Eye (tissue), 1 donor: Measurements from ENCODE around the gene EDC4.
A peak's percentile ranks its signal among the peaks of the same experiment; 100 is the strongest.
"Not testable (repeated sequence)": the region's sequence is repeated elsewhere in the genome, so short reads cannot be mapped to it uniquely, and the experiment has no call there.

Source experiments
- DNase-seq: peaks from one replicate; pipeline ENCODE4 v3.0.0-alpha.2; 2015

EDC4 gene

GRCh38 chr16:67910158-67910557 lies 37.3 kb downstream of the EDC4 start:
- DNase-seq = peak; percentile 35

GRCh38 chr16:67914758-67915495 lies 42.1 kb downstream of the EDC4 start:
- DNase-seq = no peak

- not testable (repeated sequence) for DNase-seq
Measured at GRCh38 chr16:67915496-67915769, 42.6 kb downstream of the EDC4 start.

- DNase-seq = no peak
Measured at GRCh38 chr16:67915831-67916723, 43.2 kb downstream of the EDC4 start.

GRCh38 chr16:67917140-67917851 lies 44.4 kb downstream of the EDC4 start:
- DNase-seq = no peak

- DNase-seq = no peak
Measured at GRCh38 chr16:67917852-67918236, 45.0 kb downstream of the EDC4 start.

GRCh38 chr16:67919622-67920221 lies 46.9 kb downstream of the EDC4 start:
- DNase-seq = no peak

GRCh38 chr16:67922221-67922620 lies 49.4 kb downstream of the EDC4 start:
- DNase-seq = no peak

- no peak for DNase-seq
Measured at GRCh38 chr16:67922740-67923139, 49.9 kb downstream of the EDC4 start.

GRCh38 chr16:67923414-67924116 lies 50.7 kb downstream of the EDC4 start:
- DNase-seq = no peak

- no peak for DNase-seq
Measured at GRCh38 chr16:67924140-67924906, 51.5 kb downstream of the EDC4 start.

GRCh38 chr16:67926181-67926750 lies 53.4 kb downstream of the EDC4 start:
- DNase-seq = no peak

- no peak for DNase-seq
Measured at GRCh38 chr16:67927131-67927941, 54.5 kb downstream of the EDC4 start.

- DNase-seq = no peak
Measured at GRCh38 chr16:67928147-67928546, 55.3 kb downstream of the EDC4 start.

- DNase-seq = peak; percentile 84
Measured at GRCh38 chr16:67928561-67929364, 55.9 kb downstream of the EDC4 start.

GRCh38 chr16:67930191-67930590 lies 57.3 kb downstream of the EDC4 start:
- no peak for DNase-seq

GRCh38 chr16:67930678-67931211 lies 57.9 kb downstream of the EDC4 start:
- no peak for DNase-seq
